Muscle of leg (tissue), 16 donors: Measurements from ENCODE around the gene COL18A1. TPM values are rescaled to one million over a fixed set of nuclear protein-coding genes. Genes with fewer than 3 reads are reported as not detected.
A peak's percentile ranks its signal among the peaks of the same experiment; 100 is the strongest.

ENCODE experiments used
- DNase-seq: peaks from one replicate; pipeline ENCODE4 v3.0.0; 2013
- H3K27ac ChIP-seq: one replicate; pipeline ENCODE4 v1.5.1; 2013; ENCODE audit warnings: mild to moderate bottlenecking, low read length, control low read depth
- H3K27me3 ChIP-seq: one replicate; pipeline ENCODE4 v1.6.1; 2013; ENCODE audit warnings: low read length; ENCODE audit not compliant: control insufficient read depth, insufficient read depth
- H3K36me3 ChIP-seq: one replicate; pipeline ENCODE4 v1.6.1; 2013; ENCODE audit warnings: low read length; ENCODE audit not compliant: control insufficient read depth, insufficient read depth
- H3K4me1 ChIP-seq: one replicate; pipeline ENCODE4 v1.6.1; 2013; ENCODE audit warnings: low read length; ENCODE audit not compliant: control insufficient read depth, insufficient read depth
- H3K4me3 ChIP-seq: one replicate; pipeline ENCODE4 v1.5.1; 2013; ENCODE audit warnings: low read length, control low read depth
- H3K9me3 ChIP-seq: replicated peaks from 2 replicates; pipeline ENCODE4 v1.6.1; 2013; ENCODE audit warnings: low read depth, low read length; ENCODE audit not compliant: control insufficient read depth
- WGBS: methylation state at CpG from one replicate; pipeline ENCODE4 v1.1.5; 2013; ENCODE audit warnings: missing lambda C conversion rate; ENCODE audit not compliant: insufficient coverage; 5-methylcytosine and 5-hydroxymethylcytosine counted together
- long read RNA-seq, 11 donors: transcript quantifications; one replicate each; lab custom pipeline, GENCODE V29; 2026
- polyA plus RNA-seq, 8 donors: library from polyadenylated mRNA; unstranded; fragments of 120-200 nt; gene quantifications; one replicate each; pipeline versions ENCODE4 v1.2.1 to v1.2.3, GENCODE V29; 2013; ENCODE audit warnings: inconsistent platforms in 1 of 8, low replicate concordance in 1 of 8; ENCODE audit not compliant: insufficient read length in 8 of 8, insufficient read depth in 1 of 8
- total RNA-seq: library from RNA; stranded (reverse); fragments of 120-200 nt; gene quantifications from one replicate; pipeline ENCODE4 v1.2.4, GENCODE V29; 2013

The COL18A1 gene
- total RNA-seq (85.6 TPM), polyA plus RNA-seq (100 to 1,000 TPM in 3 of 8 donors, 10 to 100 TPM in 5; 58.4 to 141 (median 96.7) TPM)
- long read RNA-seq, donor 1, full-length matches to known transcripts = 1 of 12 reads
- long read RNA-seq, donor 1, partial matches to known transcripts = 11 of 12 reads
- long read RNA-seq, donor 1, other reads (novel, unspliced or antisense) = 0 of 12 reads
- long read RNA-seq, donor 2 = 0 reads
- long read RNA-seq, donor 3, full-length matches to known transcripts = 2 of 32 reads
- long read RNA-seq, donor 3, partial matches to known transcripts = 30 of 32 reads
- long read RNA-seq, donor 3, other reads (novel, unspliced or antisense) = 0 of 32 reads
- long read RNA-seq, donor 4, partial matches to known transcripts = 65 of 65 reads
- long read RNA-seq, donor 4, other reads (novel, unspliced or antisense) = 0 of 65 reads
- long read RNA-seq, donor 5, full-length matches to known transcripts = 3 of 127 reads
- long read RNA-seq, donor 5, partial matches to known transcripts = 124 of 127 reads
- long read RNA-seq, donor 5, other reads (novel, unspliced or antisense) = 0 of 127 reads
- long read RNA-seq, donor 6, full-length matches to known transcripts = 2 of 31 reads
- long read RNA-seq, donor 6, partial matches to known transcripts = 29 of 31 reads
- long read RNA-seq, donor 6, other reads (novel, unspliced or antisense) = 0 of 31 reads
- long read RNA-seq, donor 7, full-length matches to known transcripts = 2 of 44 reads
- long read RNA-seq, donor 7, partial matches to known transcripts = 42 of 44 reads
- long read RNA-seq, donor 7, other reads (novel, unspliced or antisense) = 0 of 44 reads
- long read RNA-seq, donor 8, partial matches to known transcripts = 26 of 27 reads
- long read RNA-seq, donor 8, other reads (novel, unspliced or antisense) = 0 of 27 reads
- long read RNA-seq, donor 9, full-length matches to known transcripts = 1 of 86 reads
- long read RNA-seq, donor 9, partial matches to known transcripts = 85 of 86 reads
- long read RNA-seq, donor 9, other reads (novel, unspliced or antisense) = 0 of 86 reads
- long read RNA-seq, donor 10, partial matches to known transcripts = 51 of 53 reads
- long read RNA-seq, donor 10, other reads (novel, unspliced or antisense) = 0 of 53 reads
- long read RNA-seq, donor 11, full-length matches to known transcripts = 2 of 26 reads
- long read RNA-seq, donor 11, partial matches to known transcripts = 24 of 26 reads
- long read RNA-seq, donor 11, other reads (novel, unspliced or antisense) = 0 of 26 reads

- H3K36me3 ChIP-seq = no peaks in the 10 kb centered on the region
- H3K27me3 ChIP-seq = peaks cover 32% of the 10 kb centered on the region
- peaks cover 50% of the 10 kb centered on the region for H3K4me1 ChIP-seq
- DNase-seq = peak; percentile 67
- peak within 1 kb of the TSS; percentile 47 for H3K4me3 ChIP-seq
- peak within 1 kb of the TSS; percentile 87 for H3K27ac ChIP-seq
- H3K9me3 ChIP-seq = peaks cover 7% of the 10 kb centered on the region
- WGBS = under 1% methylated on average over 42 of the region's 69 CpGs
Observed at GRCh38 chr21:45404730-45405270, at the start of gene COL18A1. COL18A1 (plus strand) TSS chr21:45405165; CDS start chr21:45405231, 66 bp downstream.

- WGBS = 11% methylated on average over 12 of the region's 14 CpGs
- no peaks in the 10 kb centered on the region for H3K36me3 ChIP-seq
- H3K9me3 ChIP-seq = no peaks in the 10 kb centered on the region
- peaks cover 70% of the 10 kb centered on the region for H3K4me1 ChIP-seq
- H3K27ac ChIP-seq = peak overlapping the region; percentile 97
- H3K27me3 ChIP-seq = peaks cover 16% of the 10 kb centered on the region
- no peak overlapping the region for H3K4me3 ChIP-seq
- DNase-seq = no peak
Observed at GRCh38 chr21:45355573-45355972, 49.4 kb upstream of the COL18A1 start.

- H3K4me1 ChIP-seq = peaks cover 73% of the 10 kb centered on the region
Observed at GRCh38 chr21:45356251-45356650, 48.7 kb upstream of the COL18A1 start.

GRCh38 chr21:45356653-45357435 is 48.1 kb upstream of the COL18A1 start:
- Histone ChIP-seq H3K4me1 (peaks cover 73% of the 10 kb centered on the region), H3K9me3 (no peaks in the 10 kb centered on the region), H3K36me3 (no peaks in the 10 kb centered on the region), H3K27ac (peak overlapping the region; percentile 97), H3K27me3 (peaks cover 19% of the 10 kb centered on the region), H3K4me3 (no peak overlapping the region)
- no peak for DNase-seq
- 77% methylated on average over 14 of the region's 20 CpGs for WGBS

More at GRCh38 chr21:45356251-45356650, 48.7 kb upstream of the COL18A1 start:
- Histone ChIP-seq H3K27me3 (peaks cover 16% of the 10 kb centered on the region), H3K27ac (peak overlapping the region; percentile 97), H3K36me3 (no peaks in the 10 kb centered on the region), H3K4me3 (no peak overlapping the region), H3K9me3 (no peaks in the 10 kb centered on the region)
- WGBS = 94% methylated on average over 6 of the region's 10 CpGs
- DNase-seq = no peak

GRCh38 chr21:45357436-45358260 is 47.3 kb upstream of the COL18A1 start:
- no peaks in the 10 kb centered on the region for H3K9me3 ChIP-seq
- peak; percentile 93 for DNase-seq
- no peaks in the 10 kb centered on the region for H3K36me3 ChIP-seq
- no peak overlapping the region for H3K4me3 ChIP-seq
- peaks cover 73% of the 10 kb centered on the region for H3K4me1 ChIP-seq
- peak overlapping the region; percentile 97 for H3K27ac ChIP-seq
- peaks cover 19% of the 10 kb centered on the region for H3K27me3 ChIP-seq
- WGBS = 18% methylated on average over 38 of the region's 41 CpGs

DNA sequence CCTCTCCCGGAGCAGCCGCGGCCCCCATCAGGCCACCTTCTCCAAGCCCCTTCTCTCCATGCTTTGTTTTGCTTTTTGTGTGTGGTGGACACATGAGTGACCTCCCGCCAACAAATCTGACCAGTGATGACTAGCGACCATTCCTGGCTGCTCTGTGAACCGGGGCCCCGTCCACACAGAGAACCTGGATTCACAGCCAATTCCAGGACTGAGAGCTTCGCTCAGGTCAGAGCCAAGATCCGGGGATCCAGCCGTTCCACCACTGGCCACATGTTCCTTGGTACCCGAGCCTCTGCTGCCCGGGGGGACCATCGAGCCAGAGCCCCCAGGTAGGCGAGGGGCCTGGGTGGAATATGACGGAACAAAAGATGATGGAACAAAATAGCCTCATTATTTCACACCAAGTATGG is 46.7 kb upstream of the COL18A1 start:
- 51% methylated on average over 7 of the region's 15 CpGs for WGBS
- no peak overlapping the region for H3K4me3 ChIP-seq
- H3K36me3 ChIP-seq = no peaks in the 10 kb centered on the region
- no peaks in the 10 kb centered on the region for H3K9me3 ChIP-seq
- H3K27me3 ChIP-seq = peaks cover 19% of the 10 kb centered on the region
- peaks cover 72% of the 10 kb centered on the region for H3K4me1 ChIP-seq
- no peak for DNase-seq
- H3K27ac ChIP-seq = peak overlapping the region; percentile 97

GRCh38 chr21:45358711-45359310 is 46.2 kb upstream of the COL18A1 start:
- Histone ChIP-seq H3K4me3 (no peak overlapping the region), H3K9me3 (no peaks in the 10 kb centered on the region), H3K36me3 (no peaks in the 10 kb centered on the region), H3K27me3 (peaks cover 19% of the 10 kb centered on the region), H3K27ac (no peak overlapping the region), H3K4me1 (peaks cover 72% of the 10 kb centered on the region)
- no peak for DNase-seq
- WGBS = 81% methylated on average over 11 of the region's 13 CpGs

DNA sequence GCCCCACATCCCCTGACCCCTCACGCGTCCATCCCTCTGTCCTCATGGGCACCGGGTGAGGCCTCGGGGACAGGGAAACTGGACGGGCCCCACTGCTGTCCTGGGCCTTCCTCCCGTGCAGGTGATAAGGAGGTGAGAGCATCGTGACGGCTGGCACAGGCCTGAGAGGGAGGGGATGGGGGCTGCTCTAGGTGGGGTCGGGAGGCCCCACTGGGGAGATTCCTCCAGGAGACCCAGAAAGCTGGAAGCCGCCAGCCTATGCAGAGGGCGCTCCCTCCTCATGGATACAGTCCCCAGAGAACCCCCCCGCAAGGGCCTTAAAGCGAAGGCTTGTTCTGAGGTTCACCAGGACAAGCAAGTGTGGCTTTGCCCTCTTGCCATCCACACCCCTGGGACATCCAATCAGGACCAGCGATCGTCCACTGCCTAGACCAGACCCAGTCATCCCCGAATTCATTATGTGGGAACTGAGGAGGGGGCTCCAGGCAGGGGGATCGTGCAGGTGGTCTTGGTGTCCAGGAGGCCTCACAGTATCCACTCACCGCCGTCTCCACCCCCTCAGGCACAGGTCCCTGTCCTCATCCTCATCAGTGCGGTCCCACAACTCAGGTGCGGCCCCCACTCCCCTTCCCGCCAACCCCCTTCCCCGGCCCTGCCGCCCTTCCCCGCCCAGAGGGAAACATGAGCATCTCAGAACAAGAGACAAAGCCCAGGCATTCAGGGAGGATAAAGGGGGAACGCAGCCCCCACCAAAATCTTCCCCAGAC is 45.3 kb upstream of the COL18A1 start:
- H3K36me3 ChIP-seq = no peaks in the 10 kb centered on the region
- DNase-seq = no peak
- no peaks in the 10 kb centered on the region for H3K9me3 ChIP-seq
- peaks cover 16% of the 10 kb centered on the region for H3K27me3 ChIP-seq
- H3K4me3 ChIP-seq = no peak overlapping the region
- H3K4me1 ChIP-seq = peaks cover 79% of the 10 kb centered on the region
- 58% methylated on average over 10 of the region's 26 CpGs for WGBS
- no peak overlapping the region for H3K27ac ChIP-seq
